SJSA1 (cell line): Measurements from ENCODE around the gene NKRF. TPM values are rescaled to one million over a fixed set of nuclear protein-coding genes. Genes with fewer than 3 reads are reported as not detected.
A peak's percentile ranks its signal among the peaks of the same experiment; 100 is the strongest.
"Not testable (repeated sequence)": the region's sequence is repeated elsewhere in the genome, so short reads cannot be mapped to it uniquely, and the experiment has no call there.

ENCODE experiments used
- DNase-seq, 2 experiments: peaks; one replicate each; pipeline ENCODE4 v3.0.0-alpha.2; 2015 to 2020; ENCODE audit warnings: low spot score in 2 of 2, low read depth in 1 of 2
- H3K27ac ChIP-seq: fragments of 250-450 bp; sonication (Bioruptor Pico); 2 replicates; pipeline ENCODE4 v1.5.1; 2020; ENCODE audit warnings: mild to moderate bottlenecking, moderate library complexity
- H3K27me3 ChIP-seq: fragments of 250-450 bp; sonication (Bioruptor Pico); replicated peaks from 2 replicates; pipeline ENCODE4 v1.5.1; 2020; ENCODE audit warnings: mild to moderate bottlenecking, moderate library complexity
- H3K36me3 ChIP-seq: fragments of 250-450 bp; sonication (Bioruptor Pico); 2 replicates; pipeline ENCODE4 v1.5.1; 2020; ENCODE audit warnings: mild to moderate bottlenecking
- H3K4me1 ChIP-seq: fragments of 250-450 bp; sonication (Bioruptor Pico); replicated peaks from 2 replicates; pipeline ENCODE4 v1.6.1; 2021; ENCODE audit warnings: mild to moderate bottlenecking
- H3K4me3 ChIP-seq: fragments of 250-450 bp; sonication (Bioruptor Pico); 2 replicates; pipeline ENCODE4 v1.5.1; 2020; ENCODE audit warnings: mild to moderate bottlenecking
- H3K9me3 ChIP-seq: fragments of 250-450 bp; sonication (Bioruptor Pico); replicated peaks from 2 replicates; pipeline ENCODE4 v1.5.1; 2020; ENCODE audit warnings: mild to moderate bottlenecking
- total RNA-seq: library from RNA; depleted of rRNA; stranded (reverse); fragments of >200 nt; shearing (Covaris generic); gene quantifications from 2 replicates; pipeline ENCODE4 v1.2.3, GENCODE V29; 2014; rRNA removed

Gene NKRF
- total RNA-seq: 3.1 and 4.7 TPM in 2 replicates

DNA sequence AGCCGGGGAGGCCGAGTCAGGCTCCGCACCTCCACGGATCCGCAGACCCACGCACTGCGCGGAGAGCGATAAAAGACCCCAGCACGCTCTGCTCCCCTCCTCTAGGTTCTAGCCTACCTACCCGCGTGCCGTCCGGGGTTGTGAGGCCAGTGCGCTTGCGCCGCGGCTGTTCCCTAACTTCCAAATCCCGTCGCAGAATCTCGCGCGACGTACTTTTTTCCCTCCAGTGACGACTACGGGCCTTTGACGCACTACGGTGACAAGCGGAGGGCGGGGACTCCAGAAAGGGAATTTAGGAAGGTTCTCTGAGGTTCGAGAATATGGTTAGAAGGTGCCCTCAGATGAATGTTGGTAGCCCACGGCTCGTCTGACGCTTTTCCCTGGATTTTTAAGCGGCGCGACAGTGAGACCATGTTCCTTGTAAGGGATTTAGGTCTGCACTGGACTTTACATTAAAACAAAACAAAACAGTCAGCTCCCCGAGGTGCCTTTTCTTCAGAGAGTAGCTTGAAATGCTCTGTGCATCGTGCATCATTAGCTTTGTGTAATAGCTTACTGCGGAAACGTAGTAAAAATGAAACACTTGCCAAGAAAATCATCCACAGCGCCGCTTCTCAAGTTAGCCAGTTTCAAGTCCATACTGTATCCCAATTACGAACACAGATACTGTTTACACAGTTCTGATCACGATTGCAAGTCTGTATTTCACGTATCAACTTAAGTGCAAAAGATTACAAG, at the start of gene NKRF:
TSS of gene NKRF (minus strand) at position 145 of the 738 bp plus-strand sequence.
- peak within 1 kb of the TSS; percentile 86 for H3K4me3 ChIP-seq
- peak; percentile 76 to 87 for DNase-seq
- H3K27ac ChIP-seq: peak within 1 kb of the TSS; percentile 73
- peaks cover 2% of the 10 kb centered on the region; the same call in 1 of the 2 replicates for H3K36me3 ChIP-seq
- 0 out of 2 replicates have a peak, but pooled peaks cover 5% of the 10 kb centered on the region for H3K4me1 ChIP-seq
- no peaks in the 10 kb centered on the region for H3K9me3 ChIP-seq
- no peaks in the 10 kb centered on the region for H3K27me3 ChIP-seq

DNA sequence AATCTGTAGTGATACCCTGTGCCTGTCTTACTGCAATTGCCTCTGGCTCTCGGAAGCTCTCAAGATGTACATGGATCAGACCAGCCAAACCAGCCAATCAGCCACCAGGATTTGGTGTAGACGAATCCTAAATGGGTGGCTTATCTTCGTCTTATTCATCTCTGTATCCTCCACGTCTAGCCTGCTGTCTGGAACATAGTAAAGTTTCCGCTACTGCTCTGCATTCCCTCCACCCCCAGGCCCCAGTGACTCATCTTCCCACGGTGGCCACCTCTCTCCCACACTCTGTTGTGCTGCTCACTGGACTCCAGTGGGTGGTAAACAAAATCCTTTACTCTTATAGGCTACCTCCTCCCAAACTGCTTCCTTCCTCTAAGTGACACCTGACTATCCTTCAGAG, 48.9 kb upstream of the NKRF start:
- H3K27me3 ChIP-seq: no peaks in the 10 kb centered on the region
- H3K4me1 ChIP-seq: no peaks in the 10 kb centered on the region
- no peaks in the 10 kb centered on the region for H3K9me3 ChIP-seq
- no peaks in the 10 kb centered on the region for H3K36me3 ChIP-seq
- no peak overlapping the region for H3K4me3 ChIP-seq
- no peak overlapping the region for H3K27ac ChIP-seq
- DNase-seq: peak; percentile 12 to 46

DNA sequence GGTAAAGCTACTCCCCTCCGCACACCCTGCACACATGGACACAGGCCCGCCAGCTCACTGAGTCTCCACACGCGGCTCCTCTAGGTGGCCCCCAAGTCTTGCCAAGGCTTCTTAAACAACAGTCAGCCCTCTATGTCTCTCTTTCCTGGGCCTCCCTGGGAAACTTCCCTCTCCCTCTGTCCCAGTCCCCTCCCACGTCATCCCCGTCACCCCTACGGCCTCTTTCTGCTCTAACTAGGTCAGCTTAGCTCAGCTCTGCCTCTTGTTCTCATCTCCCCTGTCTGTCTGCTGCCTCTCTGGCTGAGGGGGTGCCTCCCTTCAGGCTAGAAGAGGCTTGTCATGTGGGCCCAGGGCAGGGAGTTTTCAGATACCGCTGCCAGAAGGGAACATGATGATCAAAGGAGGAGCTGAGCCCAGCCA, 47.9 kb upstream of the NKRF start:
- Histone ChIP-seq H3K4me3 (no peak overlapping the region), H3K36me3 (no peaks in the 10 kb centered on the region), H3K27ac (no peak overlapping the region), H3K9me3 (no peaks in the 10 kb centered on the region), H3K27me3 (no peaks in the 10 kb centered on the region), H3K4me1 (no peaks in the 10 kb centered on the region)
- DNase-seq: no peak

DNA sequence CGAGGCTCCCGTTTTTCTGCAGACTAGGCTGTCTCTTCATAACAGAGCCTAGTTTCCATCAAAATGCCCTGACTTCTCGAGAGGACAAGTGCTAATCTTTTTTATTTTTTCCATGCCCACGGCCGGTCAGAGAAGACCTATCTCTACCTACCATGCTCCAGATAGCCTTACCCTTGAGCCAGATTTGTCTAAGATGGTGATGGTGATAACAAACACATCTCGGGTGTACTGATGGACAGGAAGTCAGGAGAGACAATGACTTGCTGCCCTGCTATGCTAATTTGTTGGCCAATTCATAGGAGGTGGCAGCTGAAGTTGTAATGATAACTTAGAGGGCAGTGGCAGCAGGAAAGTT, 42.2 kb upstream of the NKRF start:
- H3K27ac ChIP-seq: no peak overlapping the region
- DNase-seq: no peak
- no peaks in the 10 kb centered on the region for H3K36me3 ChIP-seq
- no peak overlapping the region for H3K4me3 ChIP-seq
- H3K9me3 ChIP-seq: no peaks in the 10 kb centered on the region
- no peaks in the 10 kb centered on the region for H3K27me3 ChIP-seq
- no peaks in the 10 kb centered on the region for H3K4me1 ChIP-seq

DNA sequence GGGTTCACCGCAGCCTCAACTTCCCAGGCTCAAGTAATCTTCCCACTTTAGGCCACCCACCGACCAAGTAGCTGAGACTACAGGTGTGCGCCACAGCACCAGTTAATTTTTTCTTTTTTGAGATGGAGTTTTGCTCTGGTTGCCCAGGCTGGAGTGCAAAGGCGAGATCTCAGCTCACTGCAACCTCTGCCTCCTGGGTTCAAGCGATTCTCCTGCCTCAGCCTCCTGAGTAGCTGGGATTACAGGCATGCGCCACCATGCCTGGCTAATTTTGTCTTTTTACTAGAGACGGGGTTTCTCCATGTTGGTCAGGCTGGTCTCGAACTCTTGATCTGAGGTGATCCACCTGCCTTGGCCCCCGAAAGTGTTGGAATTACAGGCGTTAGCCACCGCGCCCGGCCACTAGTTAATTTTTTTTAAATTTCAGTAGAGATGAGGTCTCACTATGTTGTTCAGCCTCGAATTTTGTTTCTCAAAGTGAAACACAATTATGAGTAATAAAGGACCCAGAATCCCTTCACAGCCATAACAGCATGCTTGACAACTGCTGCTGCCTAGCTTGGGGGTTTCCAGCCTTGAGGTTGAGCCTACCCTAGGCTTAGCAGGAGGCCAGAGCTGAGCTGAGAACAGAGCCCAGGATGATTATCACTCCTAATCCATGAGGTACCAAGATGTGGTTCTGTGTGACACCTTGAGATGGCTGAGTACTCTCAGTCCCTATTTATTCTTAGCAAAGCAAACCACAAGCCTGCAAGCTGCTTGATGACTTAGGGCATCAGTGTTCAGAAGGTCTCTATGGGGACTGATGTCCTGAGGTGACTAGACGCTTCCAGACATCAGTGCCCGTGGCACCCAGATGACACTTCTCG, 41.6 kb upstream of the NKRF start:
- no peak for DNase-seq
- Histone ChIP-seq H3K4me3 (no peak overlapping the region), H3K36me3 (no peaks in the 10 kb centered on the region), H3K9me3 (no peaks in the 10 kb centered on the region), H3K27me3 (no peaks in the 10 kb centered on the region), H3K4me1 (no peaks in the 10 kb centered on the region), H3K27ac (no peak overlapping the region)

DNA sequence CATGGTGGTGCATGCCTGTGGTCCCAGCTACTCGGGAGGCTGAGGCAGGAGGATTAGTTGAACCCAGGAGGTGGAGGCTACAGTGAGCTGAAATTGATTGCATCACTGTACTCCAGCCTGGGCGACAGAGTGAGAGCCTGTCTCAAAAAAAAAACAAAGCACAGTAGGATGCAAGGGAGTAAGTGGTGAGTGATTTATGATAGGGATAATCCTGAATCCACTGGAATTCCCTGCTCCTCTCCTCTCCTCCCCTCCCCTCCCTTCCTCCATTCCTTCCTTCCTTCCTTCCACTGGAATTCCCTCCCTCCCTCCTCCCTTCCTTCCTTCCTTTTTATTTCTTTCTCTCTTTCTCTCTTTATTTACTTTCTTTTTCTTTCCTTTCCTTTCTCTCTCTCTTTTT, 40.9 kb upstream of the NKRF start:
- H3K27me3 ChIP-seq: no peaks in the 10 kb centered on the region
- no peak overlapping the region for H3K27ac ChIP-seq
- H3K4me3 ChIP-seq: no peak overlapping the region
- H3K36me3 ChIP-seq: no peaks in the 10 kb centered on the region
- no peak for DNase-seq
- no peaks in the 10 kb centered on the region for H3K9me3 ChIP-seq
- no peaks in the 10 kb centered on the region for H3K4me1 ChIP-seq

DNA sequence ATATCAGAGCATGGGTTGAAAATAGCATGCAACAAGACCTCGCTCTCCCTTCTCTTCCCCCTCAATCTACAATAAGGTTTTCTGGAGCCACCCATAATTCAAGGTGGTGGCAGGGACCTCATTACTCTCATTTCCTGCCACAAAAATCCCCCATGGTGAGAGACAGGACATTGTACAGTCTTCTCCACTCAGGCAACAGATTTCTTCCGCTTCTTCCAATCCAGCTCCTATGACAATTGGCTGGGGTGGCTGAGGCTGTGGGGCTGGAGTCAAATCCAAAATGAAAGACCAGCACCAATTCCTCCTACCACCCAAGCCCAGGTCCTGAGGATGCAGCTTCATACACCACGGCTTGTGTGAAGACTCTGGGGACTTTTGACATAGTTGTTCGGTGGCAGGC, 40.3 kb upstream of the NKRF start:
- Histone ChIP-seq H3K4me3 (no peak overlapping the region), H3K27me3 (no peaks in the 10 kb centered on the region), H3K4me1 (no peaks in the 10 kb centered on the region), H3K36me3 (no peaks in the 10 kb centered on the region), H3K9me3 (no peaks in the 10 kb centered on the region), H3K27ac (no peak overlapping the region)
- DNase-seq: no peak

DNA sequence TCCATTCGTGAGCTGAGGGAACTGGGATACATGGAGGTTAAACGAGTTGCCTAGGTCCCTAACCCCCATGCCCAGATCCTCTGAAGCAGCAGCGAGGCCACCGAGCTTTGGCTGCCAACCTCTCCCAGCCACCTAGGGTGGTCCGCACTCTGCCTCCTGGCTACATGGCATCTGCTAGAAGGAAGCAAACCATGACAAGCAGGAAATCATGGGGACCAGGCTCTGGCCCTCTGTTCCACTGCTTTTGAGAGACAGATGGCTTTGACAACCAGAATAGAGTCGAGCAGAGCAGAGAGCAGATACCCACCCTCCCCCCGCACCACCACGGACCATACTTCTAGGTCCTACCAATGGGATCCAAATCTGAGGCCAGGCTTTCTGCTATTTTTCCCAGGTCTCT, 37.5 kb upstream of the NKRF start:
- H3K4me3 ChIP-seq: no peak overlapping the region

DNA sequence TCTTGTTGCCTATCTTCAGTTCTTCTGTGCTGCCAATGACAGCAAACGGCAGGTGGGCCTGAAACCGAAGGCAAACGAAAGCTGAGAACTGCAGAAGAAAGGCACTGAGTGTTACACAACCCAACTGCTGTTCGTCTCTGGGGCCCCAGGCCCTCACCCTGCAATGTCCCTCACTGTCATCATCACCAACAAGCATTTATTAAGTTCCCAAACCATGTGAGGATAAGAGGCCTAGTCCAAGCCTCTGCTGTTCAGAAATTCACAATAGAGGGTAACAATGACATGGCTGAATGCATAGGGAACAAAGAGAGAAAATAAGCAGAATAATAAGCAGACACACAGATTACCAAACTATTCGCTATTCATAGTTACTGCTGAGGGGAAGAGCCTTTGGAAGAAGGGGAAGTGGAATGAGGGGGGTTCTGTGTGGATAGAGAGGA, 34.5 kb upstream of the NKRF start:
- H3K4me1 ChIP-seq: no peaks in the 10 kb centered on the region
- no peak overlapping the region for H3K4me3 ChIP-seq
- no peaks in the 10 kb centered on the region for H3K36me3 ChIP-seq
- H3K27me3 ChIP-seq: no peaks in the 10 kb centered on the region
- H3K27ac ChIP-seq: no peak overlapping the region
- DNase-seq: no peak
- H3K9me3 ChIP-seq: no peaks in the 10 kb centered on the region

More for the DNA sequence above, 37.5 kb upstream of the NKRF start:
- H3K36me3 ChIP-seq: no peaks in the 10 kb centered on the region
- no peaks in the 10 kb centered on the region for H3K27me3 ChIP-seq
- no peak for DNase-seq
- no peak overlapping the region for H3K27ac ChIP-seq
- H3K9me3 ChIP-seq: no peaks in the 10 kb centered on the region
- H3K4me1 ChIP-seq: no peaks in the 10 kb centered on the region

DNA sequence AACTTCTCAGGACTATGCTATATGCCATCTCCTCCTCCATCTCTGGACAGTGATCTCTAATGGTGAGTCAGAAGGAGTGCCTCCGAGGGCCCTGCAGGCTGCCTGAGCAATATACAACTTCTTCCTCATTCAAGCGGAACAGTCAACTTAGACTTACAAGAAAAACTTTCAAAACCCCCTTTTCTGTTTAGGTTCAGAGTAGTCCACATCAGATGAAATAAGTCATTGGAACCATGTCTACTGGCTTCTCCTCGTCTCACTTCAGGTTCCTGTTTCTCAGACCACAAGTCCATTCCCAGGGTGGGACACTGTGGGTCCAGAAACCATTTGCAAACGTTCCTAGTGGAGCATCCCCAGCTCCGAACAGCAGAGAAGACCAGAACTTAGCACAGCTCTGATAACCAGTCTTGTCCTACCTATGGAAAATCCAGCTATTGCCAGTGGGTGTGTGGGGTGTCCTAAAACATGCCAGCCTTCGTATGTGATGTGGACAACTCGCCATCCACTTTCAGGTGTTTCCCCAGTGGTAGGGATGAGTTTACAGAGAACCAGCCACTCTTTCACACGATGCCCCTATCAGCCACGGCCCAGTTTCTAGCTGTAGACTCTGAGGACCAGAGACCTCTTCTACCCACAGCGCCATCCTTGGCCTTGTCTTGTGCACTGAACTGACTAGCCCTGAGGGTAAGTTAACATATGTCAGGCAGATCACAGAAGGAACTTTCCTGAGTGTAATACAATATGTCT, 32.7 kb upstream of the NKRF start:
- no peaks in the 10 kb centered on the region for H3K36me3 ChIP-seq
- no peak for DNase-seq
- no peaks in the 10 kb centered on the region for H3K9me3 ChIP-seq
- no peaks in the 10 kb centered on the region for H3K4me1 ChIP-seq
- no peak overlapping the region for H3K27ac ChIP-seq
- no peak overlapping the region for H3K4me3 ChIP-seq
- H3K27me3 ChIP-seq: no peaks in the 10 kb centered on the region

DNA sequence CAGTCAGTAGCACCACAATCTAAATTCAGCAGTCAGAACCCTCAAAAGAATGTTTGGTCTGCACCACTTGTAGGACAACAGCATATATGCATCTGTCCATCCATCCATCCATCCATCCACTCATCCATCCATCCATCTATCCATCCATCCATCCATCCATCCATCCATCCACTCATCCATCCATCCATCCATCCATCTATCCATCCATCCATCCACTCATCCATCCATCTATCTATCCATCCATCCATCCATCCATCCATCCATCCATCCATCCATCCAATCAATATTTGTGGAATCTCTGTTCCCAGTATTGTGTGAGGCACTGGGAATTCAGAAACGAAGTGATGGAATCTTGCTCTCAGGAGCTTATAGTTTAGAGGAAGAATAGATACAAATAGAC, 31.2 kb upstream of the NKRF start:
- H3K4me1 ChIP-seq, H3K27ac ChIP-seq, H3K9me3 ChIP-seq, DNase-seq, H3K4me3 ChIP-seq, H3K36me3 ChIP-seq, H3K27me3 ChIP-seq: not testable (repeated sequence)

DNA sequence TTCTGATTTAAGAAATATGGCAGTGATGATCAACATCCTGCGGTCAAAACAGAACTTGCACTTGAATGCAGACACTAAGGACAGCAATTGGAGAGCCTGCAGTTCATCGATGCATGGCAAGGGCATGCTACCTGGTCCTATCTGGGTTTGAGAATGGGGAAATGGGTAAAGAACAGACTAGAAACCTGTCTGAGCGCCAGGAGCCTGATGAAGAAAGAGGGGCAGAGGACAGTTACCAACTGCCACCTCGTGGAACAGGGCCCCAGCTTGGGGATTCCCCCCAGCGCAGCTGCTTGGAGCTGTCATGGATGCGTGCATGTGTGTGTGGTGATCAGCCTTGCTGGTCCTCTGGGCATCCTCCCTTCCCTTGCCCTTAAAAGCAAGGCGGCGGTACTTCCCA, 30.2 kb upstream of the NKRF start:
- Histone ChIP-seq H3K9me3 (no peaks in the 10 kb centered on the region), H3K36me3 (no peaks in the 10 kb centered on the region), H3K4me1 (no peaks in the 10 kb centered on the region), H3K4me3 (no peak overlapping the region), H3K27ac (no peak overlapping the region), H3K27me3 (no peaks in the 10 kb centered on the region)
- no peak for DNase-seq

DNA sequence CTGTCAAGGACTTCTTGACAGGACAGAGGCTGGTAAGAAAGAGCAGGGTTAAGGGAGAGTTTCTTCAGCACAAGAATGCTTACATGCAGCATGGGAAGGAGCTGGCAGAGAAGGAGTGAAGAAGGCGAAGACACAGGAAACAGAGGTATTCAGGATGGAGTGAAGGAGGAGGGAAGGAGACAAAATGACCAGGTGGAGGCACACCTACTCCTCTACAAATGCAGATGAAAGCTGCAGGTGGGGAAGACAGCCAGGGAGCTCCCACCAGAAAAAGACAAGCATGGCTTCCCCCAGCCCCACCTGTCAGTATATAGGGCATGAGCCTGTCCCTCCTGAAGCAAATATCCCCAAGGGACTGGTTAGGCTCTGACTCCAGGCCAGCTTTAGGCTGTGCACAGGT, 29.6 kb upstream of the NKRF start:
- H3K4me1 ChIP-seq: no peaks in the 10 kb centered on the region
- H3K9me3 ChIP-seq: no peaks in the 10 kb centered on the region
- H3K27me3 ChIP-seq: no peaks in the 10 kb centered on the region
- DNase-seq: no peak
- no peaks in the 10 kb centered on the region for H3K36me3 ChIP-seq
- H3K4me3 ChIP-seq: no peak overlapping the region
- H3K27ac ChIP-seq: no peak overlapping the region

DNA sequence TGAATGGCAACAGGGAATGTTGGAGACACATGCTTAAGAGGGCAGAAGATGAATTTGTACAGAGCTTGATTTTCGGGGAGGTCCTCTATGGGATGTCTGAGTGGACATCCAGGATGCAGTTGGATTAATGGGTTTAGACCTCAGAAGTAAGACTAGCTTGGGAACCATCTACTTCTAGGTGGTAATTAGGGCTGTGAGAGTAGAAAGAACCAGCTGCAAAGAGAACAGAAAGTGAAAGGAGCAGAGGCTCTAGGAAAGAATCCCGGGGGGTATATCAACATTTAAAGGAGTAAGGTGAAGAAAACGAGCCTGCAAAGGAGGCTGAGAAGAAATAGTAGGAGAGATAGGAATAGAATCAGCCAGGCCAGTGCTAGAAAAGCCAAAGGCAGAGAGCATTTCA, 29.0 kb upstream of the NKRF start:
- H3K36me3 ChIP-seq: no peaks in the 10 kb centered on the region
- no peak for DNase-seq
- no peak overlapping the region for H3K4me3 ChIP-seq
- H3K4me1 ChIP-seq: no peaks in the 10 kb centered on the region
- no peak overlapping the region for H3K27ac ChIP-seq
- no peaks in the 10 kb centered on the region for H3K27me3 ChIP-seq
- H3K9me3 ChIP-seq: no peaks in the 10 kb centered on the region
